ENCODE measurements around the gene POU4F2. TPM values are rescaled to one million over a fixed set of nuclear protein-coding genes. Genes with fewer than 3 reads are reported as not detected.
"Not testable (repeated sequence)": the region's sequence is repeated elsewhere in the genome, so short reads cannot be mapped to it uniquely, and the experiment has no call there.

Gene POU4F2
- total RNA-seq, 2 donors from 2014 or later = not detected

- ATAC-seq = no peak
- Mint-ChIP-seq H3K27me3 (peaks cover 67% of the 10 kb centered on the region), H3K4me3 (no peak overlapping the region), H3K4me1 (peaks cover 5% of the 10 kb centered on the region), H3K36me3 (ENCODE audit: low read depth) (no peaks in the 10 kb centered on the region), H3K27ac (no peak overlapping the region)
- no peak for DNase-seq
- no peaks in the 10 kb centered on the region for H3K9me3 ChIP-seq (ENCODE audit: control insufficient read depth, low read length, poor library complexity, severe bottlenecking)
Measured at GRCh38 chr4:146643812-146644401, 5.2 kb downstream of the POU4F2 start.

GRCh38 chr4:146645921-146646320 is 7.2 kb downstream of the POU4F2 start:
- Mint-ChIP-seq H3K4me1 (peaks cover 2% of the 10 kb centered on the region), H3K4me3 (no peak overlapping the region), H3K36me3 (ENCODE audit: low read depth) (no peaks in the 10 kb centered on the region), H3K27ac (no peak overlapping the region), H3K27me3 (peaks cover 70% of the 10 kb centered on the region)
- ATAC-seq = no peak
- no peaks in the 10 kb centered on the region for H3K9me3 ChIP-seq (ENCODE audit: control insufficient read depth, low read length, poor library complexity, severe bottlenecking)
- DNase-seq = no peak

GRCh38 chr4:146646593-146647325 is 8.1 kb downstream of the POU4F2 start:
- H3K27me3 Mint-ChIP-seq = peaks cover 72% of the 10 kb centered on the region

GRCh38 chr4:146647615-146648460 is 9.1 kb downstream of the POU4F2 start:
- Mint-ChIP-seq H3K4me1 (peaks cover 2% of the 10 kb centered on the region), H3K4me3 (no peak overlapping the region), H3K27ac (no peak overlapping the region), H3K27me3 (peaks cover 73% of the 10 kb centered on the region), H3K36me3 (ENCODE audit: low read depth) (no peaks in the 10 kb centered on the region)
- no peak for ATAC-seq
- no peaks in the 10 kb centered on the region for H3K9me3 ChIP-seq (ENCODE audit: control insufficient read depth, low read length, poor library complexity, severe bottlenecking)
- DNase-seq = no peak

More at GRCh38 chr4:146646593-146647325, 8.1 kb downstream of the POU4F2 start:
- Mint-ChIP-seq H3K27ac (no peak overlapping the region), H3K4me3 (no peak overlapping the region), H3K4me1 (peaks cover 2% of the 10 kb centered on the region), H3K36me3 (ENCODE audit: low read depth) (no peaks in the 10 kb centered on the region)
- DNase-seq (no peak), ATAC-seq (no peak)
- no peaks in the 10 kb centered on the region for H3K9me3 ChIP-seq (ENCODE audit: control insufficient read depth, low read length, poor library complexity, severe bottlenecking)

GRCh38 chr4:146648461-146648783 is 9.7 kb downstream of the POU4F2 start:
- Mint-ChIP-seq H3K27ac (no peak overlapping the region), H3K27me3 (peaks cover 79% of the 10 kb centered on the region), H3K4me3 (no peak overlapping the region), H3K36me3 (ENCODE audit: low read depth) (no peaks in the 10 kb centered on the region), H3K4me1 (peaks cover 2% of the 10 kb centered on the region)
- DNase-seq (no peak), ATAC-seq (no peak)
- H3K9me3 ChIP-seq (ENCODE audit: control insufficient read depth, low read length, poor library complexity, severe bottlenecking) = no peaks in the 10 kb centered on the region

- DNase-seq (no peak), ATAC-seq (no peak)
- no peaks in the 10 kb centered on the region for H3K9me3 ChIP-seq (ENCODE audit: control insufficient read depth, low read length, poor library complexity, severe bottlenecking)
- Mint-ChIP-seq H3K4me1 (peaks cover 3% of the 10 kb centered on the region), H3K27ac (no peak overlapping the region), H3K27me3 (peaks cover 86% of the 10 kb centered on the region), H3K36me3 (ENCODE audit: low read depth) (no peaks in the 10 kb centered on the region), H3K4me3 (no peak overlapping the region)
Measured at GRCh38 chr4:146649232-146649631, 10.5 kb downstream of the POU4F2 start.

- Mint-ChIP-seq H3K4me1 (peaks cover 7% of the 10 kb centered on the region), H3K27ac (no peak overlapping the region), H3K27me3 (peaks cover 84% of the 10 kb centered on the region), H3K36me3 (ENCODE audit: low read depth) (no peaks in the 10 kb centered on the region), H3K4me3 (no peak overlapping the region)
- no peak for ATAC-seq
- no peaks in the 10 kb centered on the region for H3K9me3 ChIP-seq (ENCODE audit: control insufficient read depth, low read length, poor library complexity, severe bottlenecking)
- no peak for DNase-seq
Measured at GRCh38 chr4:146650034-146650433, 11.3 kb downstream of the POU4F2 start.

- Mint-ChIP-seq H3K4me3 (peak overlapping the region; percentile 82), H3K27me3 (peaks cover 80% of the 10 kb centered on the region), H3K27ac (no peak overlapping the region), H3K36me3 (ENCODE audit: low read depth) (peaks cover 2% of the 10 kb centered on the region), H3K4me1 (peaks cover 6% of the 10 kb centered on the region)
- H3K9me3 ChIP-seq (ENCODE audit: control insufficient read depth, low read length, poor library complexity, severe bottlenecking) = no peaks in the 10 kb centered on the region
- DNase-seq (no peak), ATAC-seq (no peak)
Measured at GRCh38 chr4:146654687-146655520, 16.2 kb downstream of the POU4F2 start.

GRCh38 chr4:146655521-146655856 is 16.8 kb downstream of the POU4F2 start:
- no peaks in the 10 kb centered on the region for H3K9me3 ChIP-seq (ENCODE audit: control insufficient read depth, low read length, poor library complexity, severe bottlenecking)
- peaks cover 2% of the 10 kb centered on the region for H3K36me3 Mint-ChIP-seq (ENCODE audit: low read depth)
- peaks cover 78% of the 10 kb centered on the region for H3K27me3 Mint-ChIP-seq
- ATAC-seq = no peak
- H3K27ac Mint-ChIP-seq = no peak overlapping the region
- H3K4me1 Mint-ChIP-seq = peaks cover 6% of the 10 kb centered on the region
- no peak for DNase-seq
- peak overlapping the region; percentile 65 for H3K4me3 Mint-ChIP-seq

GRCh38 chr4:146661367-146661766 is 22.7 kb downstream of the POU4F2 start:
- H3K36me3 Mint-ChIP-seq (ENCODE audit: low read depth) = no peaks in the 10 kb centered on the region
- no peak overlapping the region for H3K4me3 Mint-ChIP-seq
- H3K9me3 ChIP-seq (ENCODE audit: control insufficient read depth, low read length, poor library complexity, severe bottlenecking) = no peaks in the 10 kb centered on the region
- no peaks in the 10 kb centered on the region for H3K4me1 Mint-ChIP-seq
- peaks cover 31% of the 10 kb centered on the region for H3K27me3 Mint-ChIP-seq
- no peak overlapping the region for H3K27ac Mint-ChIP-seq
- ATAC-seq (no peak), DNase-seq (no peak)

- not testable (repeated sequence) for H3K9me3 ChIP-seq (ENCODE audit: control insufficient read depth, low read length, poor library complexity, severe bottlenecking); H3K27ac Mint-ChIP-seq; H3K4me3 Mint-ChIP-seq; ATAC-seq; H3K4me1 Mint-ChIP-seq; H3K36me3 Mint-ChIP-seq (ENCODE audit: low read depth); DNase-seq
- peaks cover 18% of the 10 kb centered on the region for H3K27me3 Mint-ChIP-seq
Measured at GRCh38 chr4:146663968-146664311, 25.2 kb downstream of the POU4F2 start.

GRCh38 chr4:146674829-146675570 is 36.3 kb downstream of the POU4F2 start:
- H3K27me3 Mint-ChIP-seq = peaks cover 5% of the 10 kb centered on the region
- no peak overlapping the region for H3K4me3 Mint-ChIP-seq
- H3K4me1 Mint-ChIP-seq = no peaks in the 10 kb centered on the region
- no peaks in the 10 kb centered on the region for H3K9me3 ChIP-seq (ENCODE audit: control insufficient read depth, low read length, poor library complexity, severe bottlenecking)
- H3K36me3 Mint-ChIP-seq (ENCODE audit: low read depth) = no peaks in the 10 kb centered on the region
- H3K27ac Mint-ChIP-seq = no peak overlapping the region
- DNase-seq = no peak
- ATAC-seq = no peak

All from T-helper 17 cell (primary cell).